Stimulated activated CD8-positive, alpha-beta memory T cell treated with anti-CD3 and anti-CD28 coated beads, Interleukin-2, amount 100 ng/mL, for 48 hours (primary cell): Measurements from ENCODE around the gene B4GALT5.

Experiments used
- DNase-seq, 2 donors: peaks; one replicate each; pipeline ENCODE4 v3.0.0-alpha.2; 2020; ENCODE audit warnings: low read depth in 2 of 2

B4GALT5 gene

DNA sequence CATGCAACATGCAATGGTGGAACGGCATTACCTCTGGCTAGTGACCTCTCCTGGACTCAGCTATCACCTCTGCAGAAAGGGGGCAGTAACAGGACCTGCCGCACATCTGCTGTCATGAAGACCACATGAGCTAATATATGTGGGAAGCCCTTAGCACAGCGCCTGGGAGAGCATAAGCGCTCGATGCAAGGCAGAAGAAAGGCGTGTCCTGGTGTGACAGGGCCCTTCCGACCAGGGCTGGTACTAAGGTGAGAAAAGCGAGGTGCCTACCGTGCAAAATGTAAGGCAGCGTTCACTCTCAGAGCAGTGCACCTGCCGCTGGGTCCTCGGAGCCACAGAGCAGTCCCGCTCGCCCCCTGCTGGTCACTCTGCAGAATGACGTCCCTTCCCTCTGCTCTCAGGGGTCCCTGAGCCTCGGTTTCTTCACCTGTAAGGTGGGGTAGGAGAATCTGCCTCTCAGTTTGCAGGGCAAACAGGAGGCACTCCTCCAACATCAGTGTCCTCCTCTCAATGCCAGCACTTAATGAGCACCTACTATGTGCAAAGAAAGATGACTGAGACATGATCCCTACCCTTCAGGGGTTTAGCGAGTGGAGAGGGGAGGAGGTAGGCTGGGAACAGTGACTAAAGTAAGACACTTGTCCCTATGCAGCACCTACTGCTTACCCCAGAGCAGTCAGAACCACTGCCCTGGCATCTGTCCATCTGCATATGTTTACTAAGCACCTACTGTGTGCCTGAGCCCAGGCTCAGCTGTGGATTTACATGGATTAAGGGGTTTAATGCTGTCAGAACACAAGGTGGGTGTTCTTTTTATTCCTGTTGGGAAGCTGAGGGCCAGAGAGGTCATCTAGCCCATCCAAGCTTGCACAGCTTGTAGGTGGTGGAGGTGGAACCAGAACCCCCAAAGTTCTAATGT lies 104.7 kb downstream of the B4GALT5 start:
- peak; percentile 59 to 65 for DNase-seq

DNA sequence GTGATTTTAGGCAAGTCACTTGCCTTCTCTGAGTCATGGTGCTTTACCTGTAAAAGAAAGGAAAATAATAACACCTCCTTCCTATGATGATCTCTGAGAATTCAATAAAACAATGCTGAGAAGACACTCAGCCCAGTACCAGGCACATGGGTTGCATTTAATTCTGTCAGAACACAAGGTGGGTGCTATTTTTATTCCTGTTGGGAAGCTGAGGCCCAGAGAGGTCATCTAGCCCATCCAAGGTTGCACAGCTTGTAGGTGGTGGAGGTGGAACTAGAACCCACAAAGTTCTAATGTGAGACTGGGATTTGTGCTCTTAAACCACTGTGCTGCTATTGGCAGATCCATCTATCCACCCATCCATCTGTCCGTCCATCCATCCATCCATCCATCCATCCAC lies 106.1 kb downstream of the B4GALT5 start:
- DNase-seq = no peak

DNA sequence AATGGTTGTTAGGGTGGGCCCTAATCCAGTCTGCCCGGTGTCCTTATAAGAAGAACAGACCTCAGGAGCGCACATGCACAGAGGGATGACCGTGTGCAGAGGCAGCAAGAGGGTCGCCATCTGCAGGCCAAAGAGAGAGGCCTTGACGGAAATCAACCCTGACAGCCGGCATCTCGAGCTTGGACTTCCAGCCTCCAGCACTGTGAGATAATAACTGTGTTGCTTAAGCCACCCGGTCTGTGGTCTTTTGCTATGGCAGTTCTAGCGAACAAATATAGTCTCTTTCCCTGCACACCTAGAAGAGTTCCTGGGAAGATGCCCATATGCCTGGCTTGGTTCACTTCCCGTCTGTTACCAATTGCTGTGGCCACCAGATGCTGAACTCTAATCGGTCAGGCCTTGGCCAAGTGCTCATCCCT lies 110.5 kb downstream of the B4GALT5 start:
- DNase-seq = no peak

DNA sequence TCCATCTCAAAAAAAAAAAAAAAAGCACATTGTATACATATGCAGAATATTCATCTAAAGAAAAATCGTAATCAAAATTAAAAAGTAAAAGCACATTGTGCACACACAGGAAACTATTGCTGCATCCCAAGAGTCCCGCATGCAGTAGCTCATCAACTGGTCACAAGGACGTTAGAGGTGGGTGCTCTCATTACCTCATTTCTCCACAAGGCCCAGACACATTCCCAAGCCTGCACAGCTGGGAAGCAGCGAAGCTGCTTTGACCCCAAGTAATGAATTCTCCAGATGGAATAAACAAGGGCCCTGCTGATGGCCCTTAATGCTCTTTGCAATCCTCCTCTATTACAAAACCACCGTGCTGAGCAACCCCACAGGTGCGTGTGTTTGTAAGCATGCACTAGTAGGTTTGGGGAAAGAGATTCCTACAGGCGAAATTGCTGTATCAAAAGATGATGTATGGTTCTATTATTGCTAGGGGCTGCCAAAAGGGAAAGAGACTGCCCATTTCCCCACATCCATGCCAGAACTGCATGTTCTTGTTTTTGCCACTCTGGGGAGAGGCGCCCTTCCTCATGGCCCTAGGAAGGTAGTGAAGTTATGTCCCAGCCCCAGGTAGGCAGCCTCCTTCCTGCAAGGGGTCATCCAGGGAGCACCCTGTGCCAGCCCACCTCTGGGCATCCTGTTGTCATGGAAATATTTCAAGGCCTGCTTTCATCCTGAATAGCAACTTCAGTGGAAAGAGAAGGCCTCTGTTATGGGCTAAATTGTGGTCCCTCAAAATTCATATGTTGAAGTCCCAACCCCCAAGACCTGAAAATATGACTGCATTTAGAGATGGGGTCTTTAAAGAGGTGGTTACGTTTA lies 111.1 kb downstream of the B4GALT5 start:
- DNase-seq = no peak

DNA sequence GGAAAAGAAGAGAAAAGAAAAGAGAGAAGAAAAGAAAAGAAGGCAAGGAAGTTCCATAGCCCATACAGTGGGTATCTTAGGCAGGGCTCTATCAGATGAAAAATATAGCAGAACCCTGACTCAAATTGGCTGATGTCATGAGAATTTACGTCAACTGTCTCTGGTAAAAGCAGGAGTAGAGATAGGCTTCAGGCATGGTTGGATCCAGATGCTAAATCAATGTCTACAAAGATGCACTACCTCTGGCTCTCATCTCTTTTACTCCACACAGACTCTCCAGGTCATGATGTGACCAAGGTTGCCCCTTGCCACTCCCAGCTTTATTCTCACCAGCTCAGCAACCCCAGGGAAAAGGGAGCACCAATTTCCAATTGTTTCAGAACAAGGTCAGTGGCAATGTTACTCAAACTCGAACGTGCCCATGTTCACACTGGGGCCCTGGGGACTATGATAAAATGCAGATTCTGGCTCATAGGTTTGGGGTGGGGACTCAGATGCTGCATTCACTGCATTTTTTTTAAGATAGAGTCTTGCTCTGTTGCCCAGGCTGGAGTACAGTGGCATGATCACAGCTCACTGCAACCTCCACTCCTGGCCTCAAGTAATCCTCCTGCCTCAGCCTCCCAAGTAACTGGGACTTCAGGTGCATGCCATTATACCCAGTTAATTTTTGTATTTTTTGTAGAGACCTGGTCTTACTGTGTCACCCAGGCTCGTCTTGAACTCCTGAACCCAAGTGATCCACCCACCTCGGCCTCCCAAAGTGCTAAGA lies 112.3 kb downstream of the B4GALT5 start:
- DNase-seq = no peak

DNA sequence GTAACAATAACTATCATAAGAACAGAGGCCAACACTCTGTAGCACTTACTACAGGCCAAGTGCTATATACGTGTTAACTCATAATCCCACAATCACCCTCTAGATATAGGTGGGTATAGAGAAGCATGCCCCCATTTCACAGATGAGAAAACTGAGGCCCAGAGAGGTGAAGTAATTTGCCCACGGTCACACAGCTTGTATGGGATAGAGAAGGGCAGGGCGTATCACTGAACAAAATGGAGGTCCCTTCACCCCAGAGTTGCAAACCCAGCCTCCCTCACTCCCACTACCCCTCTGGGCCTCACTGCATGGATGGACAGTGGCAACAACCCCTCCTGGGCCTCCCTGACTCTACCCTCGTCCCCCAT lies 113.9 kb downstream of the B4GALT5 start:
- DNase-seq = no peak

DNA sequence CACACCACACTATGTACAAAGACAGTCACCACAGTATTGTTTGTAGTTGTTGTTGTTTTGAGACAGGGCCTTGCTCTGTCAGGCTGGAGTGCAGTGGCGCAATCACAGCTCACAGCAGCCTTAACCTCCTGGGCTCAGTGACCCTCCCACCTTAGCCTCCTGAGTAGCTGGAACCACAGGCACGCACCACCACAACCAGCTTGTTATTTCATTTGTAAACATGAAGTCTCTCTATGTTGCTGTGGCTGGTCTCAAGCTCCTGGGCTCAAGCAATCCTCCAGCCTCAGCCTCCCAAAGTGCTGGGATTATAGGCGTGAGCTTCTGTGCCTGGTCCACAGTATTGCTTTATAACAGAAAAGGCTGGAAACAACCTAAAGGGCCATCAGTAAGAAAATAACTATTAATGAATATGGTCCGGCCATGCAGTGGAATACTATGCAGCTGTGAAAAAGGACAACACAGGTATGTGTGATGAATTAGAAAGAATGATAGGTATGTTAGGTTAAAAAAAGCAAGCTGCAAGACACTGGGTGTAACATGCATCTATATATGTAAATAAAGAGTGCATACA lies 115.8 kb downstream of the B4GALT5 start:
- no peak for DNase-seq

DNA sequence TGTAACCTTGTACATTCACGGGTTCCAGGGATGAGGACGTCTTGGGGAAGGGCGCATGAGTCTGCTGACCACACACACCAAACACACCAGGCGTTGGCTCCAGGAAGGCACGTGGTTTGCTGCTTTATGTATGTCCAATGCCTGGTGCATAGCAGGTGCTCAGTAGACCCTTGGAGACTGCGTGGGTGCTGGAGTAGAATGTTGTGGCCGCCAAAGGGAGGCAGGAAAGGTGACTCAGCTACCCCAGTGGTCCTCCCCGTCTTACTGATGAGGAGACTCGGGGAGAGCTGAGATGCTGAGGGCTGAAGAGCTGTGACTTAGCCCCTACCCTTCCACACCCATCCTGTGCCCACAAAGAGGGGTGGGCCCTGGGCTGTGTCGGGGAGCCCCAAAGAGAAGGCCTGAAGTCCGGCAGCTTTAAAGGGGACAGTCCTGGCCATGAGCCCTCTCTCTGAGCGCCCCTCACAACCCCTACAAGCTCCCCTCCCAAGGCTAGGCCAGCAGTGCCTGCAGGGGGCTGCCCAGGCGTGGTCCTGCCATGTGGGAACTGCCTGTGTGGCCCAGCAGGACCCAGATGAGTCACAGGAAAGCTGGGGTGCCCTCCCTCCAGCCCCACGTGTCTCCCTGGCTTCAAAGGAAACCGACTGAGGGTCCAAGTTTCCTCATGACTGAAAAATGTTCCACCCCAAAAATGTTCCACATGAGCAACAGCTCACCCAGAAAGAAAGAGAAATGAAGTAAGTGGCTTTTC lies 117.7 kb downstream of the B4GALT5 start:
- peak; percentile 65 to 83 for DNase-seq

DNA sequence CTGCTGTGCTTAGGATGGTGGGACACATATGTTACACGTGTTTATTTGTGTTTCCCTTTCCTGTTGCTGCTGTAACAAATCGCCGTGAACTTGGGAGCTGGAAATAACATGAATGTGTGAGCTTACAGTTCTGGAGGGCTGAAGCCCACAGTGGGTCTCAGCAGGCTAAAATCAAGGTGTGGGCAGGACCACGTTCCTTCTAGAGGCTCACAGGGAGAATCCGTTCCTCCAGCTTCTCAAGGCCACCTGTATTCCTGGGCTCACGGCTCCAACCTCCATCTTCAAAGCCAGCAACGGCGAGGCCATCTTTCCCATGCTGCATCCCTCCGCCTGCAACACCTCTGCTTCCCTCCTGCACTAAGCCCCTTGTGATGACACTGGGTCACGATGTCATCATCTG lies 118.3 kb downstream of the B4GALT5 start:
- DNase-seq = no peak

DNA sequence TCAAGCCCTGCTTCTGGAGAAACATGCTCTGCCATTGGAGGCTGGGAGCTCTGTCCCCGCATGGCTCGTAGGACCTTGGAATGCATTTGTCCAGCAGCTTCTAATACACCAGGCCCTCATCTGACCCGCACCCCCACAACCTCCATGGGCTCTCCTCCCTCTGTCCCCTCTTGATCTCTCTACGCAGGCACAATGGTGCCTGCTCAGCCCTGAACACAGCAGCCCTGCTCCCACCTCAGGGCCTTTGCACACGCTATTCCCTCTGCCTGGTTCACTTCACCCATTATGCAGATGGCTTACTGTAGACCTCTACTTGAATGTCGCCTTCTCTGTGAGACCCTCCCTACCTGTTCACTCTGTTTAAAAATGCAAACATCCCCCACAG lies 118.8 kb downstream of the B4GALT5 start:
- DNase-seq = no peak

DNA sequence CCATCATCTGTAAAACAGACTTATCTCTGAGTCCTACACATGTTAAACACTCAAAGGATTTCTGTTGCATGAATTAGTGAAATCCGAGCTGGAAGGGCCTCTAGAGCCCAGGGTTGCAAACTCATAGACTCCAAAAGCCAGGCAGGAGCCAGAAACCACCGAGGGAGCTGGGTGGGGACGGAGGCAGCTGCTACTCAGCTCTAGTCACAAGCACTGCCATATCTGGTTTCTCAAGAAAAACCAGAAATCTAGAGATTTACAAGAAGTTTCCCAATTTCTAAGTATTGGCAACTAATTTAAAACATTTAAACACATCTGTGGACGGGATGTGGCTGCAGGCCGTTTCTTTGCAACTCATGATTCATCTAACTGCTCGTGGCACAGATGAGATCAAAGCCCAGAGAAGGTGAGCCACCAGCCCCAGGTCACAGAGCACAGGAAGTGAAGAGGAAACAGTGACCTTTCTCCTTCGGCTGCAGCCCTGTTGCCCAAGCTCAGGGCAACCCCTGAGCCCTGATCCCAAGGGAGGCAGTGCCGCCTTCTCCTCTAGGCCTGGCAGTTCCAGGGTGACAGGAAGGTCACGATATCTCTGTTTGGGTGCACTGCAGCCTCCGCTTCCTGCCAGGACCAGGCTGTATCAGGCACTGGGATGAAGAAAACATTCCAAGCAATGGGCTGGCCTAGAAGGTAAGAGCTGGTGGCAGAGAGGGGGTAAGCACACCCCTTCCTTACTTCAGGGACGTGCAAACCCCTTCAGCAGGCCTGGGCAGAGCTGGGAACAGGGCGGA lies 119.3 kb downstream of the B4GALT5 start:
- DNase-seq = peak; percentile 49 to 73

DNA sequence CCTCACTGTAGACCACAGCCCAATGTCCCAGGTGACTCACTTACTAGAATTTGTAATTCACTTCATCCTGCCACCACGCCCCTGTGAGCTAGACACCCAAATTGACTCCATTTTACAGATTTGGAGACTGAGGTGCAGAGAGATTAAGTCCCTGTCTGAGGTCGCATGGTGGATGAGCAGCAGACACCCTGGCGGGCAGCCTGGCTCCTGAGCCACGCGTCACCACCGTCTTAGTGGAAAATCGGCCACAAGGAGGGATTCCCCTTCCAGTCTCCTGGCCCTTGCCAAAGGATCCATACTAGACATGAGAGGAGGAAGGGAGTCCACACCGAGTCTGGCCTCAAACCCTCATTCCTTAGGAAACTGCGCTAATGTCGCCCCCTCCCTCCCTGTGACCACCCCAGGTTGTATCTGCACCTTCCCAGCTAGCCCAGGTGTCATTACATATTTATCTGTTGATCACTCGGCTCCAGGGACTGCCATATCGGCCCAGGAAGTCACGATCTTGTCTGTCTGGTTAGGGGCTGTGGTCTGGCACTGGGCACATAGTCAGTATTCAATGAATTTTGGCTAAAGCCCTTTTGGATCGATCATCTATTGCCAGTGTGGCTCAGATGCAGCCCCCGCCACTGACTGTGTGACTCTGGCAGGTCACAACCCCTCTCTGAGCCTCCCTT lies 120.1 kb downstream of the B4GALT5 start:
- DNase-seq = no peak

DNA sequence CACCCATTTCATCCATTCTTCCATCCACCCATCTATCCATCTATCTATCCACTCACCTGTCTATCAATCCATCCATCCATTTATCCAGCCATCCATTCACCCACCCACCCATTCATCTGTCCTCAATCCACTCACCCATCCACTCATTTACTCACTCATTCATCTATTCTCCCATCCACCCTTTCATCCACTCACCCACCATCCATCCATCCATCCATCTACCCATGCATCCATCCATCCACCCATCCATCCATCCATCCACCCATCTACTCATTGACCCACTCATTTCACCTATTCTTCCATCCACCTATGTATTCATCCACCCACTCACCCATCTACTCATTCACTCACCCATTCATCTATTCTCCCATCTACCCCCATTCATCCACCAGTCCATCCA lies 121.6 kb downstream of the B4GALT5 start:
- DNase-seq = no peak

DNA sequence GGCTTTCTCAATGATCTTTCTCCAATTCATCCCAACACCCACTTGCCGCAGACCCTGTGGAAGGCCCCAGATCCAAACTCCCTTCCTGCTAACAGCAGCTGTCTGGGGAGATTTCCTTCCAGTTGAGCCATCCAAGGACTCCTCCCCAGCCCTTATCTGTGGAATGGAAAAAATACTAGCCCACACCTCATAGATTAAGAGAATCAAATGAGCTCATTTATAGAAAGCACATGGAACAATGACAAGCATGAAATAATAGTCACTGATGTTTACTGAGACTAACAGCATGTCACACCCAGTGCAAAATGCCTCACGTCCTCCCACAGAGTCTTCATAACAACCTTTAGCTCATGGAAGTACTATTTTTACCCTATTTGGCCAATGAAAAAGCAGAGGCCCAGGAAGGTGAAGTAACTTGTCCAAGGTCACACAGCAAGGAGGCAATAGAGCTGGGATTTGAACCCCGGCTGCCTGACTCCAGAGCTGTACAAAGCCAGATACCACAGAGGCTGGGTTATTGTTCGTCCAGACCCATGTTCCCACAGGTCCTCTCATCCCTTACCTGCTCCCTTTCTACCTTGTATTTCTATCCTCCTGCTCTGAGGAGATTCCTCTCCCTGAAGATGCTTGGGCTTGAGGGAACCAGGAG lies 122.3 kb downstream of the B4GALT5 start:
- DNase-seq = no peak

DNA sequence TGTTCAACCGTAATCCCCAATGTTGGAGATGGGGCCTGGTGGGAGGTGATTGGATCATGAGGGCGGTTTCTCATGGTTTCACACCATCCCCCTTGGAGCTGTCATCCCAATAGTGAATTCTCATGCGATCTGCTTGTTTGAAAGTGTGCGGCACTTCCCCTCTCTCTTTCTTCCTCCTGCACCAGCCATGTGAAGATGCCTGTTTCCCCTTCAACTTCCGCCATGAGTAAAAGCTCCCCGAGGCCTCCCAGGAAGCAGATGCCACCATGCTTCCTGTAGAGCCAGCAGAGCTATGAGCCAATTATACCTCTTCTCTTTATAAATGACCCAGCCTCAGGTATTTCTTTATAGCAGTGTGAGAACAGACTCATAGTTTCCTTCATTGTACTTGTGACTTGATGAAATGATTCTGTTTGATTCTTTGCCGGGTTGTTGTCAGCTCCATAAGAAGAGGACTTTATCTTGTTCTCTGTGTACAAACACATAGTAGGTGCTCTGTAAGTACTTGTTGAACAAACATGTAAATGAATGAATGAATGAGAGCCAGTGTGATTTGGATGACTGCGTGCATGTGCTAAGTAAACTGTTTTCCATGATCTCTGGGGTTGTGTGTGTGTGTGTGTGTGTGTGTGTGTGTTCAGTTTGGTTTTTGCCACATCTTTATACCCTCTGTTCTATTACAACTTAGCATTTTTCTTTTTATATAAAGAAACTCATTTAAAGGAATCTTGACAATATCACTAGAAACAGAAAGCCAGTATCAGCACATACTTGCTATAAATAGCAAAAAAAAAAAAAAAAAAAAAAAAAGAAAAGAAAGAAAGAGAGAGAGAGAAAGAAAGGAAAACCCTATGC lies 123.3 kb downstream of the B4GALT5 start:
- DNase-seq = no peak

DNA sequence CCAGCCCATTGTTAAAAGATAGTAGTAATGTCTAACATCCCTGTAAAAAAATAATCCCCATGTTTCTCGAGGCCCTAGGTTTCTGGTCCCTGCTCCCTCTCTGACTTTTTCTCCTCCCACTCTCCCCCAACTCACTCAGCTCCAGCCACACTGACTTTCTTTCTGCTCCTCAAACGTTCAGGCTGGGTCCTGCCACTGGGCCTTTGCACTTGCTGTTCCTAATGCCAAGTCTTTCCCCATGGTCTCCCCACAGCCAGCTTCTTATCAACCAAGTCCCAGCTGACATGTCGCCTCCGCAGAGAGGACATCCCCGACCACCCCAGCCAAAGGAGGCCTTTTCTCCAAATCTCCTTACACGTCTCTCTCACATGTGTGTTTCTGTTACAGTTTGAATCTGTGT lies 123.9 kb downstream of the B4GALT5 start:
- no peak for DNase-seq

DNA sequence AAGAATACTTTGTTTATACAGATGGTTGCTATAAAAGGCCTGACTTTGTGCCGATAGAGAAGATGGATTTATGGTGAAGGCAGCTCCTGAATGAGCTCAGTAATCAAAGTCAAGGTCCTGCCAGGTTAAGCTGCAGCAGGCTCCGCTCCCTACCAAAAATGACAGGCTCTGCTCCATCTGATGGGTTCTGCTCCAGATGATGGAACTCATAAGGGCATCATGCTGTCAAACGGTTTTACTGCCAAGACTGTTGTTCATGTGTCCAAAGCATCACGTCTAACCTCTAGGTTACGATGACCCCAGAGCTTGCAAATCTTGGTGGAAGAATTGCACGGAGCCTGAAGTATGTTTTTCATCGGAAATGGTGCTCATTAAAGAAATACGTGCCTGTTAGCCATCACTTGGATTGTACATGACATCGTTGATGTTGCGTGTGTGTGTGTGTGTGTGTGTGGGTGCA lies 126.5 kb downstream of the B4GALT5 start:
- DNase-seq = no peak
